HEK293 (cell line): ENCODE measurements around the gene SORL1.

Experiments used
- CTCF ChIA-PET: fragments of 350-600 bp; formaldehyde crosslinking; extraction: SDS; loops from one replicate; lab custom pipeline; 2021; ENCODE audit warnings: antibody characterized with exemption; lab: Yijun Ruan, JAX
- POLR2A ChIA-PET: fragments of 300-600 bp; formaldehyde crosslinking; extraction: SDS; loops from one replicate; lab custom pipeline; 2020; ENCODE audit warnings: antibody characterized with exemption, inconsistent platforms; lab: Yijun Ruan, JAX
- H3K27ac ChIP-seq: fragments of 200-500 bp; sonication (Bioruptor generic); 2 replicates; pipeline ENCODE4 v1.5.1; 2014; ENCODE audit warnings: low read depth, low read length, control low read depth, inconsistent platforms; ENCODE audit errors: extremely low read depth
- H3K36me3 ChIP-seq, 2 experiments: fragments of 200-500 bp in 1 of 2; sonication (Bioruptor generic) in 1 of 2; 1 replicate in 1 of 2; 2 replicates in 1 of 2; pipeline ENCODE4 v1.5.1; 2014 to 2017; ENCODE audit warnings: inconsistent platforms in 2 of 2, low read length in 2 of 2; ENCODE audit not compliant: control insufficient read depth in 2 of 2, insufficient read depth in 1 of 2
- H3K4me1 ChIP-seq: fragments of 200-500 bp; sonication (Bioruptor generic); 2 replicates; pipeline ENCODE4 v1.5.1; 2014; ENCODE audit warnings: mild to moderate bottlenecking, low read length, inconsistent platforms; ENCODE audit not compliant: control insufficient read depth, insufficient read depth
- H3K4me3 ChIP-seq: 2 replicates; pipeline ENCODE4 v1.5.1; 2011; ENCODE audit warnings: low read depth, mild to moderate bottlenecking, control low read depth, low read length, moderate library complexity
- H3K9me3 ChIP-seq: fragments of 200-500 bp; sonication (Bioruptor generic); 2 replicates; pipeline ENCODE4 v1.5.1; 2014; ENCODE audit warnings: low read depth, low read length, inconsistent platforms; ENCODE audit not compliant: control insufficient read depth, insufficient read depth
- EGR2 ChIP-seq: fragments of 450-650 bp; formaldehyde crosslinking; IDR thresholded peaks from 2 replicates; pipeline ENCODE4 v1.5.1; 2016; ENCODE audit warnings: low read depth, missing biosample characterization, missing genetic modification characterization
- HOXC10 ChIP-seq: sonication (generic); formaldehyde crosslinking; IDR thresholded peaks from 2 replicates; pipeline ENCODE4 v1.8.1; 2023; ENCODE audit warnings: mild to moderate bottlenecking, missing genetic modification reagents
- IKZF3 ChIP-seq: fragments of 450-650 bp; IDR thresholded peaks from 2 replicates; pipeline ENCODE4 v1.5.0; 2018; ENCODE audit warnings: missing biosample characterization, mild to moderate bottlenecking, missing genetic modification characterization, moderate library complexity
- OVOL3 ChIP-seq: fragments of 450-650 bp; formaldehyde crosslinking; IDR thresholded peaks from 2 replicates; pipeline ENCODE4 v1.5.1; 2016; ENCODE audit warnings: missing biosample characterization, missing genetic modification characterization
- REPIN1 ChIP-seq: fragments of 450-650 bp; formaldehyde crosslinking; IDR thresholded peaks from 2 replicates; pipeline ENCODE4 v1.5.1; 2017; ENCODE audit warnings: missing biosample characterization, missing genetic modification characterization, low read depth
- SCRT1 ChIP-seq: fragments of 450-650 bp; formaldehyde crosslinking; IDR thresholded peaks from 2 replicates; pipeline ENCODE4 v1.5.1; 2016; ENCODE audit warnings: missing biosample characterization, missing genetic modification characterization, borderline replicate concordance
- SCRT2 ChIP-seq: fragments of 450-650 bp; formaldehyde crosslinking; IDR thresholded peaks from 2 replicates; pipeline ENCODE4 v1.5.1; 2016; ENCODE audit warnings: missing biosample characterization, missing genetic modification characterization
- TCF7L2 ChIP-seq: IDR thresholded peaks from 2 replicates; pipeline ENCODE4 v1.6.1; 2011; ENCODE audit warnings: low read depth, mild to moderate bottlenecking, inconsistent platforms, low read length, moderate library complexity, borderline replicate concordance
- ZBTB7A ChIP-seq: fragments of 450-650 bp; formaldehyde crosslinking; IDR thresholded peaks from 2 replicates; pipeline ENCODE4 v1.5.1; 2016; ENCODE audit warnings: low read depth, missing biosample characterization, missing genetic modification characterization
- ZFP3 ChIP-seq: fragments of 450-650 bp; formaldehyde crosslinking; IDR thresholded peaks from 2 replicates; pipeline ENCODE4 v1.5.1; 2016; ENCODE audit warnings: low read depth, missing biosample characterization, missing genetic modification characterization
- ZNF19 ChIP-seq: fragments of 450-650 bp; formaldehyde crosslinking; IDR thresholded peaks from 2 replicates; pipeline ENCODE4; 2016; ENCODE audit warnings: missing biosample characterization, missing genetic modification characterization, low read depth
- ZNF311 ChIP-seq: fragments of 450-650 bp; formaldehyde crosslinking; IDR thresholded peaks from 2 replicates; pipeline ENCODE4 v1.5.1; 2017; ENCODE audit warnings: missing biosample characterization, missing genetic modification characterization, borderline replicate concordance
- ZNF423 ChIP-seq: fragments of 450-650 bp; formaldehyde crosslinking; IDR thresholded peaks from 2 replicates; pipeline ENCODE4 v1.5.1; 2016; ENCODE audit warnings: missing biosample characterization, missing genetic modification characterization
- ZNF473 ChIP-seq: fragments of 450-650 bp; formaldehyde crosslinking; IDR thresholded peaks from 2 replicates; pipeline ENCODE4 v1.5.1; 2017; ENCODE audit warnings: missing biosample characterization, missing genetic modification characterization
- ZNF513 ChIP-seq: fragments of 450-650 bp; IDR thresholded peaks from 2 replicates; pipeline ENCODE4 v1.5.1; 2018; ENCODE audit warnings: missing biosample characterization, missing genetic modification characterization
- ZNF544 ChIP-seq: fragments of 450-650 bp; formaldehyde crosslinking; IDR thresholded peaks from 2 replicates; pipeline ENCODE4 v1.5.0; 2017; ENCODE audit warnings: missing biosample characterization, missing genetic modification characterization
- ZNF560 ChIP-seq: fragments of 450-650 bp; formaldehyde crosslinking; IDR thresholded peaks from 2 replicates; pipeline ENCODE4 v1.5.1; 2017; ENCODE audit warnings: missing biosample characterization, missing genetic modification characterization, borderline replicate concordance
- ZNF580 ChIP-seq: fragments of 450-650 bp; formaldehyde crosslinking; IDR thresholded peaks from 2 replicates; pipeline ENCODE4 v1.5.1; 2016; ENCODE audit warnings: missing biosample characterization, missing genetic modification characterization
- ZNF596 ChIP-seq: fragments of 450-650 bp; IDR thresholded peaks from 2 replicates; pipeline ENCODE4 v1.5.0; 2018; ENCODE audit warnings: missing biosample characterization, mild to moderate bottlenecking, missing genetic modification characterization, moderate library complexity
- ZNF624 ChIP-seq: fragments of 450-650 bp; formaldehyde crosslinking; IDR thresholded peaks from 2 replicates; pipeline ENCODE4 v1.5.1; 2017; ENCODE audit warnings: missing biosample characterization, missing genetic modification characterization
- ZNF747 ChIP-seq: fragments of 450-650 bp; formaldehyde crosslinking; IDR thresholded peaks from 2 replicates; pipeline ENCODE4 v1.5.1; 2016; ENCODE audit warnings: missing biosample characterization, missing genetic modification characterization
- ZNF830 ChIP-seq: fragments of 450-650 bp; IDR thresholded peaks from 2 replicates; pipeline ENCODE4 v1.5.0; 2018; ENCODE audit warnings: missing biosample characterization, missing genetic modification characterization, low read depth, mild to moderate bottlenecking, moderate library complexity
- ZSCAN4 ChIP-seq: fragments of 450-650 bp; formaldehyde crosslinking; IDR thresholded peaks from 2 replicates; pipeline ENCODE4 v1.5.1; 2017; ENCODE audit warnings: missing biosample characterization, missing genetic modification characterization
- TF ChIP-seq, protein P1 (sequence below): fragments of 450-650 bp; formaldehyde crosslinking; IDR thresholded peaks from 2 replicates; pipeline ENCODE4 v1.5.1; 2016; ENCODE audit warnings: missing biosample characterization, missing genetic modification characterization
- TF ChIP-seq, protein P2 (sequence below): fragments of 450-650 bp; formaldehyde crosslinking; IDR thresholded peaks from 2 replicates; pipeline ENCODE4 v1.5.1; 2016; ENCODE audit warnings: missing biosample characterization, missing genetic modification characterization
- TF ChIP-seq, protein P3 (sequence below): fragments of 450-650 bp; formaldehyde crosslinking; IDR thresholded peaks from 2 replicates; pipeline ENCODE4 v1.5.1; 2016; ENCODE audit warnings: missing biosample characterization, missing genetic modification characterization

SORL1 gene

DNA sequence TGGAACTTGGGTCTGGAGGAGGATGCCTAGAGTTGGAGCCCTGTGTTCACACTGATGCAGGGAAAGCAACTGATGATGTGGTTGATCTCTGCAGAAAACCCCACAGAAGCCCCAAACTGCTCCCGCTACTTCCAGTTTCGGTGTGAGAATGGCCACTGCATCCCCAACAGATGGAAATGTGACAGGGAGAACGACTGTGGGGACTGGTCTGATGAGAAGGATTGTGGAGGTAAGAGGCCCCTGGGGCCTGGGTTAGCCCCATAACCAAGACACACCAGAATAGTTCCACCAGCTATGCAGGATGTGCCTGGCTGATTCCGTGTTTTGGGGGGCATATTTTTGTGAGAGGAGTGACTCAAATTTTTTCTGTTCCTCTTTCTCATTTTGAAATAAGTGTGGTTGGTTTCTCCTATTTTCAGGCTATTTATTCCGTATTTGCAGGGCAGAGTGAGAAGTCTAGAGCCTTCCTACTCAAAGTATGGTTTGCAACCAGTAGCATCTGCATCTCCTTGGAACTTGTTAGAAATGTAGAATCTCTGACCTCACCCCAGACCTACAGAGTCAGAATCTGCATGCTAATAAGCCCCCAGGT lies 137.9 kb downstream of the SORL1 start (continued):
- TF ChIP-seq, protein P1, sequence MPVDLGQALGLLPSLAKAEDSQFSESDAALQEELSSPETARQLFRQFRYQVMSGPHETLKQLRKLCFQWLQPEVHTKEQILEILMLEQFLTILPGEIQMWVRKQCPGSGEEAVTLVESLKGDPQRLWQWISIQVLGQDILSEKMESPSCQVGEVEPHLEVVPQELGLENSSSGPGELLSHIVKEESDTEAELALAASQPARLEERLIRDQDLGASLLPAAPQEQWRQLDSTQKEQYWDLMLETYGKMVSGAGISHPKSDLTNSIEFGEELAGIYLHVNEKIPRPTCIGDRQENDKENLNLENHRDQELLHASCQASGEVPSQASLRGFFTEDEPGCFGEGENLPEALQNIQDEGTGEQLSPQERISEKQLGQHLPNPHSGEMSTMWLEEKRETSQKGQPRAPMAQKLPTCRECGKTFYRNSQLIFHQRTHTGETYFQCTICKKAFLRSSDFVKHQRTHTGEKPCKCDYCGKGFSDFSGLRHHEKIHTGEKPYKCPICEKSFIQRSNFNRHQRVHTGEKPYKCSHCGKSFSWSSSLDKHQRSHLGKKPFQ (tag by site-specific recombination) = no peak
- TF ChIP-seq, protein P2, sequence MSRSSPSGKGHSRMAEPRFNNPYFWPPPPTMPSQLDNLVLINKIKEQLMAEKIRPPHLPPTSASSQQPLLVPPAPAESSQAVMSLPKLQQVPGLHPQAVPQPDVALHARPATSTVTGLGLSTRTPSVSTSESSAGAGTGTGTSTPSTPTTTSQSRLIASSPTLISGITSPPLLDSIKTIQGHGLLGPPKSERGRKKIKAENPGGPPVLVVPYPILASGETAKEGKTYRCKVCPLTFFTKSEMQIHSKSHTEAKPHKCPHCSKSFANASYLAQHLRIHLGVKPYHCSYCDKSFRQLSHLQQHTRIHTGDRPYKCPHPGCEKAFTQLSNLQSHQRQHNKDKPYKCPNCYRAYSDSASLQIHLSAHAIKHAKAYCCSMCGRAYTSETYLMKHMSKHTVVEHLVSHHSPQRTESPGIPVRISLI (tag by site-specific recombination) = no peak
- no peak for TF ChIP-seq ZNF624
- no peak for TF ChIP-seq ZNF544 (tag by site-specific recombination)
- TF ChIP-seq ZNF830 (tag by site-specific recombination) = no peak
- no peak for TF ChIP-seq REPIN1 (tag by site-specific recombination)
- TF ChIP-seq ZBTB7A (tag by site-specific recombination) = no peak
- no peak for TF ChIP-seq SCRT1 (tag by site-specific recombination)
- TF ChIP-seq EGR2 = no peak
- no peak for TF ChIP-seq ZSCAN4 (tag by site-specific recombination)

GRCh38 chr11:121590772-121591404 lies 138.8 kb downstream of the SORL1 start:
- Histone ChIP-seq H3K9me3 (no peaks in the 10 kb centered on the region), H3K4me3 (no peak overlapping the region), H3K36me3 (peaks cover 0 to 20% of the 10 kb centered on the region in 2 experiments; a peak in 1 of 3 replicates), H3K27ac (no peak overlapping the region), H3K4me1 (no peaks in the 10 kb centered on the region)
- POLR2A ChIA-PET = no interaction called here
- TF ChIP-seq ZNF423 (tag by site-specific recombination) (no peak), OVOL3 (tag by site-specific recombination) (no peak), ZNF19 (tag by site-specific recombination) (no peak), ZNF473 (no peak), SCRT2 (tag by site-specific recombination) (no peak), ZNF560 (no peak), ZNF311 (tag by site-specific recombination) (no peak), ZNF596 (tag by site-specific recombination) (no peak), TCF7L2 (no peak), IKZF3 (no peak), ZNF747 (tag by site-specific recombination) (no peak), ZNF513 (tag by site-specific recombination) (no peak), ZFP3 (tag by site-specific recombination) (no peak), HOXC10 (CRISPR knock-in tag) (no peak), ZNF580 (no peak)
- TF ChIP-seq, protein P1 (tag by site-specific recombination) = no peak
- TF ChIP-seq, protein P3, sequence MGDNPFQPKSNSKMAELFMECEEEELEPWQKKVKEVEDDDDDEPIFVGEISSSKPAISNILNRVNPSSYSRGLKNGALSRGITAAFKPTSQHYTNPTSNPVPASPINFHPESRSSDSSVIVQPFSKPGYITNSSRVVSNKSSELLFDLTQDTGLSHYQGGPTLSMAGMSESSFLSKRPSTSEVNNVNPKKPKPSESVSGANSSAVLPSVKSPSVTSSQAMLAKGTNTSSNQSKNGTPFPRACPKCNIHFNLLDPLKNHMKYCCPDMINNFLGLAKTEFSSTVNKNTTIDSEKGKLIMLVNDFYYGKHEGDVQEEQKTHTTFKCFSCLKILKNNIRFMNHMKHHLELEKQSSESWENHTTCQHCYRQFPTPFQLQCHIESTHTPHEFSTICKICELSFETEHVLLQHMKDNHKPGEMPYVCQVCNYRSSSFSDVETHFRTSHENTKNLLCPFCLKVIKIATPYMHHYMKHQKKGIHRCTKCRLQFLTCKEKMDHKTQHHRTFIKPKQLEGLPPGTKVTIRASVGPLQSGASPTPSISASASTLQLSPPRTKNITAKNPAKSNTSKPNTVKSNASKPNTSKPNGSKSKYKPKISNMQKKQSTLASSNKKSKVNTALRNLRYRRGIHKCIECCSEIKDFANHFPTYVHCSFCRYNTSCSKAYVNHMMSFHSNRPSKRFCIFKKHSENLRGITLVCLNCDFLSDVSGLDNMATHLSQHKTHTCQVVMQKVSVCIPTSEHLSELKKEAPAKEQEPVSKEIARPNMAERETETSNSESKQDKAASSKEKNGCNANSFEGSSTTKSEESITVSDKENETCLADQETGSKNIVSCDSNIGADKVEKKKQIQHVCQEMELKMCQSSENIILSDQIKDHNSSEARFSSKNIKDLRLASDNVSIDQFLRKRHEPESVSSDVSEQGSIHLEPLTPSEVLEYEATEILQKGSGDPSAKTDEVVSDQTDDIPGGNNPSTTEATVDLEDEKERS (tag by site-specific recombination) = no peak
- CTCF ChIA-PET = interaction anchor here (0.6 to 2.3 kb wide), 17 partner anchors 13 to 396 kb away, joined by 3 to 20 read pairs (median 3); partner anchors contain the start of genes SORL1 and SORL1-AS1
